PC-9 (cell line): ENCODE data around the gene PRC1.

Experiments used
- CTCF ChIP-seq: fragments of 200-600 bp; sonication (generic); conservative IDR thresholded peaks from 2 replicates; pipeline ENCODE4 v1.6.1; 2017; ENCODE audit warnings: mixed run types, antibody characterized with exemption, mild to moderate bottlenecking, moderate library complexity
- EZH2 ChIP-seq: fragments of 200-600 bp; sonication (generic); IDR thresholded peaks from 2 replicates; pipeline ENCODE4 v1.8.0; 2017; ENCODE audit warnings: antibody characterized with exemption, low read depth

- TF ChIP-seq EZH2: no peak
- no peak for TF ChIP-seq CTCF
These were observed 41.2 kb downstream of the PRC1 start for GRCh38 chr15:90952901-90953677.
